HG02798 (cell line): ENCODE results near the gene GMEB1.
"Not testable (repeated sequence)": the region's sequence is repeated elsewhere in the genome, so short reads cannot be mapped to it uniquely, and the experiment has no call there.

ENCODE experiments used
- ATAC-seq: cut with Tn5 transposase; IDR thresholded peaks from one replicate; pipeline ENCODE4 v1.9.1; 2021; ENCODE audit warnings: mild to moderate bottlenecking; ENCODE audit not compliant: unreplicated experiment, poor library complexity

GMEB1 gene, protein sequence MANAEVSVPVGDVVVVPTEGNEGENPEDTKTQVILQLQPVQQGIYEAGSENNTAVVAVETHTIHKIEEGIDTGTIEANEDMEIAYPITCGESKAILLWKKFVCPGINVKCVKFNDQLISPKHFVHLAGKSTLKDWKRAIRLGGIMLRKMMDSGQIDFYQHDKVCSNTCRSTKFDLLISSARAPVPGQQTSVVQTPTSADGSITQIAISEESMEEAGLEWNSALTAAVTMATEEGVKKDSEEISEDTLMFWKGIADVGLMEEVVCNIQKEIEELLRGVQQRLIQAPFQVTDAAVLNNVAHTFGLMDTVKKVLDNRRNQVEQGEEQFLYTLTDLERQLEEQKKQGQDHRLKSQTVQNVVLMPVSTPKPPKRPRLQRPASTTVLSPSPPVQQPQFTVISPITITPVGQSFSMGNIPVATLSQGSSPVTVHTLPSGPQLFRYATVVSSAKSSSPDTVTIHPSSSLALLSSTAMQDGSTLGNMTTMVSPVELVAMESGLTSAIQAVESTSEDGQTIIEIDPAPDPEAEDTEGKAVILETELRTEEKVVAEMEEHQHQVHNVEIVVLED

DNA sequence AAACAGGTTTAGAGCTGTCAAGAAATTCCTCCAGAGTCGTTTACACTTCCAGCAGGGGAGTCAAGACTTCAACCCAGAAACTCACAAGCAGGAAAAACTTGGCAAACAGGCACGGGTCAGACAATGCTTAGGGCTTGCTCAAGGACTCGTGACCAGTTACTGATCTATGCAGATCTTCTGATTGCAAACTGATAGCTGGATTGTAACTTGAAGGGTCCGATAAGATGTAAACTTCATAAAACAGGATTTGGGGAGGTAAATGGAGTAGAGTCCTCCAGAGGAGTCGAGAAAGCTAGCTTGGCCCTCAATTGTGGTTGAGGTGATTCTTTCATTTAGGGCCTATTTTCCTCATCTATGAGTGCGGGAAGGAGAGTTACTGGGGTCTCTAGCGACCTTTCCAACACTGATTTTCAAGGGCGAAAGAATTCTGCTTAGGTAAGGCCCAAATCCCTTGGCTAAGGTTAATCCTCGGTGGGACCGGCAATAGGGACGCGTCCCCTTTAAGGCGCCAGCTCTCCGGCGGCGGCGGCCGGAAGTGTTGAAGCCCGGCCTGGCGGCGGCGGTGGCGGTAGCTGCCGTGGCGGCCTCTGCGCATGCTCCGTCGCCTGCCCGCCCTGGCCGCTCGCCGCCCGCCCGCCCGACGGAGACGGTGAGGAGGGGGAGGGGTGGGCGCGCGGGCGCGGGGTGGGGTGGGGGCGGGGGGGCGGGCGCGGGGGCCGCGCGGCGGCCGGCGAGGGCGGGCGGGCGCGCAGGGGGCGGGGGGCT, at the start of gene GMEB1:
TSS of gene GMEB1 (plus strand) at position 594 of the 765 bp plus-strand sequence. CDS start 14,829 bp downstream, outside the sequence.
- peak; percentile 83 for ATAC-seq

DNA sequence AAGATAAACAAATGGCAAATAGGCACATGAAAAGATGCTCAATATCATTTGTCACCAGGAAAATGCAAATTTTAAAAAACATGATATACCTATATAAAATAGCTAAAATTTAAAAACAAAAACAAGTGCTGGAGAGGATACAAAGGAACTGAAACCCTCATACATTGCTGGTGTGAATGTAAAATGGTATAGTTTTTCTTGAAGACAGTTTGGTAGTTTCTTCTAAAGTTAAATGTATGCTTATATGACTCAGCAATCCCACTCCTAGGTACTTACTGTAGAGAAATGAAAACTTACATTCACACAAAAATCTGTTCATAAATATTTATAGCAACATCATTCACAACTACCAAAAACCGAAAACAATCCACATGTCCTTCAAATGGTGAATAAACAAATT, 36.9 kb upstream of the GMEB1 start:
- ATAC-seq = no peak

DNA sequence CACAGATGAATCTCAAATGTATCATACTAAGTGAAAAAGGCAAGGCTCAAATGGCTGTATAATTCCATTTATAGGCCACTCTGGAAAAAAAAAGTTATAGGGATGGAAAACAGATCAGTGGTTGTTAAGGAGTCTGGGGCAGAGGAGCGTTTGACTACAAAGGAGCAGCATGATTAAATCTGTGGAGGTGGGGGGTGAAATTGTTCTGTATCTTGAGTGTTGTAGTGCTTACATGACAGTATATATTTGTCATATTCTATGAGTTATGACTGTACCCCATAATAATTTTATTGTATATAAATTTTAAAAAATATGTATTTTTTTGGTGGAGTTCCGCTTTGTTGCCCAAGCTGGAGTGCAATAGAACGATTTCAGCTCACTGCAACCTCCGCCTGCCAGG, 36.0 kb upstream of the GMEB1 start:
- ATAC-seq = no peak

DNA sequence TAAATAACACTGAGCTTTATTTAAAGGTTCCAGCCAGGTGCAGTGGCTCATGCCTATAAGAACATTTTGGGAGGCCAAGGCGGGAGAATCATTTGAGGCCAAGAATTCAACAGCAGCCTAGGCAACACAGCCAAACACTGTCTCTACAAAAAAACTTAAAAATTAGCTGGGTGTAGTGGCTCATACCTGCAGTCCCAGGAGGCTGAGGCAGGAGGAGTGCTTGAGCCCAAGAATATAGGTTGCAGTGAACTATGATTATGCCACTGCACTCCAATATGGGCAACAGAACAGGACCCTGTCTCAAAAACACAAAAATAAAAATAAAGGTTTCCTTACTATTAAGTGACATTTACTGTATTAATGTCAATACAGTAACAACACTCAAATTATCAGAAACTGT, 27.8 kb upstream of the GMEB1 start:
- ATAC-seq = no peak

DNA sequence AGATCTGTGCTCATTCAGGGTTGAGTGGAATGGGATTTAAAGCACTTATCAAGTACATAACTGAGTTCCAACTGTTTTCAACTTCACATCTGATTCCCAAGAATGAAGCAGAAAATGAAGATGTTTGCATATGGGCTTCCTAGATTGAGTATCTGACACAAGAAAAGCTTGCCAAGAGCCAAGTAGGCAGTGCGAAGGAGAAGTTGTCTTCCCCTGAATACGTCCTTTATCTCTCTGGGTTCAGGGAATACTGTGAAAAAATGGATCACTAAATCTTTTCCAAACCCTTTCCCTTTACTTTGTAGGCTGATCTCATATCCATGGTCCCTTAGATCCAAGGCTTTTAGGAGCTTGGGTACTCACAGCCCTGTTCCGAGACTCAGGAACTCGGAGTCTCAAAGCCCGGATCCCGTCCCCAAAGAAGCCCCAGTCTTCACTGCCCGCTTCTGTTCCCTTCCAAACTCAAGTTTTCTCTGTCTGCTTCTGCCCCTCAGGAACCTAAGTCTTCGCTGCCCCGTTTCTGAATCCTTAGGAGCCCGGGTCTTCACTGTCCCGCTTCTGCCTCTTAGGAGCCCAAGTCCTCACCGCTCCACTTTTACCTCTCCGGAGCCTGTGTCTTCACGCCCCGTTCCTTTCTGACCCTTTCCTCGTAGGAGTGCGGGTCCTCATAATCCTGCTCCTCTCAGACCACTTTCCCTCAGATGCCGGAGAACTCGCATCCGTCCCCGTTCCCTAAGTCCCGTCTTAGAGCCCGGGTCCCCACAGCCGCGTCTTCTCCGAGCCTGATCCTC, 26.3 kb upstream of the GMEB1 start:
- peak; percentile 5 for ATAC-seq

DNA sequence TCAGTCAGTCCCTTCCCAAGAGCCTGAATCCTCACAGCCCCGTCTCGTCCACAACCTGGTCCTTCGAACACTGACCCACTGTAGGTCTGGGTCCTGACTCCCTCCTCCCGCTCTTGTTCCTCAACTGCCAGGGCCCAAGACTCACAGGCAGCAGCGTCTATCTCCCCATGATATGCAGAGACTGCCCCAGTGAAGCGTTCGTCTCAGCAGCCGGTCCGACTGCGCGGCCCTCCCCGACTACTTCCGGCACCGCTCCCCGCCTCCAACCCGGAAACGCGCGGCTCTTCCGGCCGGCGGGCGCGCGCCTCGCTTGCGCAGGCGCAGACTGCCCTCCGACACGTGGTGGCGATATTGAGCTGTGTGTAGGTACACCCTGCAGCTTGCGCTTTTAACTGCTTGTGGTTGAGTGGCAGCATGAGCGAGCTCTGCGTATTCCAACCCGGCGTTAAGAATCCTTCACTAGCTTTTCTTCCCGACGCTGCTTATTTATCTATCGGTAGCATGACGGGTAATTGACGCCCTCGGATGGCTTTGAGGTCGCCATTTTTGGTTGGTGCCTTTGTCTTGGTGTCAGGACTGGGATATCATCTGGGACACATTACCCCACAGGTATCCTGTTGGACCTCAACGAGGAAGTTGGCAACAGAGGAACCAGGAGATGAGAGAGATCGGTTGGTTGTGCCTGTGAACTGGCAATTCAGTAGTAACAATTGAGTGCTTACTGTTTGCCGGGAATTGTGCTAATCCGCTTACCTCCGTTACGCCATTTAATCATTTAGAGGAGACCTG, 25.5 kb upstream of the GMEB1 start, which contains the start of gene TAF12:
TSS of gene TAF12 (minus strand) at position 221 of the 789 bp plus-strand sequence. CDS start 20,986 bp downstream, outside the sequence.
- peak; percentile 87 for ATAC-seq

DNA sequence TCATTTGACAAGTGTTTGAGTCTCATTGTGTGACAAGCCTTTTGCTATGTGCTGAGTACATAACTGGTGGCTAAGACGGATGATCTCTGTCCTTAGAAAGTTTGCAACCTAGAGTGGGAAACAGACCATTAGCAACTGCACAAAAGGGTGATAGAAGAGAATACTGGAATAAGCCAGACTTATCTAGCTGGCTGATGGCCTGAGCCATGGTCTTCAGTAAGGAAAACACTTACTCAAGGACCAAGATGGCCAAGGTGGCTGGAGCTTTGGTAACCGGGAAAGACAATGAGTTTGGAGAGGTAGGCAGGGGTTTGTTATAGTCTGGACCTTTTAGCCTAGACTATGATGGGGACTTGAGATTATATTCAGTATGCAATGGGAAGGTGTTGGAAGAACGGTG, 24.1 kb upstream of the GMEB1 start:
- ATAC-seq = no peak

DNA sequence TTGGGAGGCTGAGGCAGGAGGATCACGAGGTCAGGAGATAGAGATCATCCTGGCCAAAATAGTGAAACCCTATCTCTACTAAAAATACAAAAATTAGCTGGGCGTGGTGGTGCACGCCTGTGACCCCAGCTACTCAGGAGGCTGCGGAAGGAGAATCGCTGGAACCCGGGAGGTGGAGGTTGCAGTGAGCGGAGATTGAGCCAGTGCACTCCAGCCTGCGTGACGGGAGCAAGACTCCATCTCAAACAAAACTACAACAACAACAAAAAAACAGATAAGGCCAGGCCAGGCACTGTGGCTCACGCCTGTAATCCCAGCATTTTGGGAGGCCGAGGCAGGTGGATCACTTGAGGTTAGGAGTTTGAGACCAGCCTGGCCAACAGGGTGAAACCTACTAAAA, 23.2 kb upstream of the GMEB1 start:
- ATAC-seq = not testable (repeated sequence)

DNA sequence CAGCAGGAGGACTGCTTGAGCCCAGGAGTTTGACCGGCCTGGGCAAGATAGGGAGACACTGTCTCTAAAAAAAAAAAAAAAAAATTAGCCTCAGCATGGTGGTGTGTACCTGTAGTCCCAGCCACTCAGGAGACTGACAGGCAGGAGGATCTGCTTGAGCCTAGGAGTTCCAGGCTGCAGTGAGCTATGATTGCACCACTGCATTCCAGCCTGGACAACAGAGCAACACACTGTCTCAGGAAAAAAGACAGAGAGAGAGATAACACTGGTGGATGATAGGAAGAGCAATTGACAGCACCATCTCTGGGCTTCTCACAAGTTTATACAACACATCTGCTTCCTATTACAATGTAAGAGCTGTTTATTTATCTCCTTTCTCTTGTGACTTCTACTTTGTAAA, 22.5 kb upstream of the GMEB1 start:
- ATAC-seq = no peak

DNA sequence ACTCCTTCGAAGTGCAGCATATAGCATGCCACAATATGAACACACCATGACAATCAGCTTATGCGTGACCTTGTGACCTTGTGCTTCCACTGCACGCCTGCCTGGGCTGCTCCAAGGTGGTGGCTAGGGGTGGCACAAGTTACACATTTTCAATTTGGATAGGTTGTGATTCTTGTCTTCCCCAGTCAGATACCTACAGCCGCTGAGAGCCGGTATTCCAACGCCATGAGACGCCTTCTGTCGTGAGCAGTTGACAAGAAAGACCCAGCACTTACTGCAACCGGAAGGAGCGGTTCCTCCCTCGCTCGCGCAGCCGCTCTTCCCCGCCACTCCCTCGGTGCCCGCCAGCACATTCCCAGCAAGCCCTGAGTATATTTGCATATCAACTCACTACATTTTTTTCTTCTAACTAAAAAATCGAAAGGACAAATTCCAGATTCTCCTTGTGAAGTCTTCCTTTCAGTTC, 20.5 kb upstream of the GMEB1 start:
- ATAC-seq = peak; percentile 70

DNA sequence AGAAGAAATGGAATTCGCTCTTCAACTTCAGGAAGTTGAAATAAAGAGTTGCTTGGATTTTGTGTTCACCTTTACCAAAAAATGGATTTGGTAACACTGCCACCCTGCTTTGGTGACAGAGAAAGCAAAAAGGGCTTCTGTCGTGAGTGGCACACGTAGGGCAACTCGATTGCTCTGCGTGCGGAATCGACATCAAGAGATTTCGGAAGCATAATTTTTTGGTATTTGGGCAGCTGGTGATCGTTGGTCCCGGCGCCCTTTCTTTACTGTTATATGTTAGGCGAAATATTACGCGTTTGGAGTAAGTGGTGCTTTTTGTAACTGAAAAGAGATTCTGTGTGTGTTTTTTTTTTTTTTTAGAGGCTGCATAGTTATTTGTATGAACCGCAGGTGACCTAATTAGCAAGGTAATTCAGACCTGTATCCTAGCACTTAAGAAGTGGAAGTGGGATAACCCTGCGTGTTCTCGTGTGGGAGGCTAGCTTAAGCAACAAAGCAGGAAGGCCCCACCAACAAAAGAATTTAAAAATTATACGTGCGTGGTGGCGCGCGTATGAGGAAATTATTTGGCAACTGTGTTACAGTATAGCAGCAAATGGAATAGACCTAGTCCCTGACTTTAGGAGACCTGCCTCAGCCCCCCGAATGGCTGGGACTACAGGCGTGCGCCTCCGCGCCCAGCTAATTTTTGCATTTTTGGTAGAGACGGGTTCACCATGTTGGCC, 19.9 kb upstream of the GMEB1 start, which contains the start of gene RNU11:
TSS of gene RNU11 (plus strand) at position 127 of the 725 bp plus-strand sequence.
- peak; percentile 75 for ATAC-seq

DNA sequence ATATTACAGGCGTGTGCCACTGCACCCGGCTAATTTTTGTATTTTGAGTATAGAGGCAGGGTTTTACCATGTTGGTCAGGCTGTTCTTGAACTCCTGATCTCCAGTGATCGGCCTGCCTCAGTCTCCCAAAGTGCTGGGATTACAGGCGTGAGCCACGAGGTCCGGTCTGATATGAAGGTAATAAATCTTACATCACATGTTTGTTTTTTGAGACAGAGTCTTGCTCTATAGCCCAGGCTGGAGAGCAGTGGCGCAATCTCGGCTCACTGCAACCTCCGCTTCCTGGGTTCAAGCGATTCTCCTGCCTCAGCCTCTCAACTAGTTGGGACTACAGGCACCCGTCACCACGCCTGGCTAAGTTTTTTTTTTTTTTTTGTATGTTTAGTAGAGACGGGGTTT, 15.5 kb upstream of the GMEB1 start:
- not testable (repeated sequence) for ATAC-seq

DNA sequence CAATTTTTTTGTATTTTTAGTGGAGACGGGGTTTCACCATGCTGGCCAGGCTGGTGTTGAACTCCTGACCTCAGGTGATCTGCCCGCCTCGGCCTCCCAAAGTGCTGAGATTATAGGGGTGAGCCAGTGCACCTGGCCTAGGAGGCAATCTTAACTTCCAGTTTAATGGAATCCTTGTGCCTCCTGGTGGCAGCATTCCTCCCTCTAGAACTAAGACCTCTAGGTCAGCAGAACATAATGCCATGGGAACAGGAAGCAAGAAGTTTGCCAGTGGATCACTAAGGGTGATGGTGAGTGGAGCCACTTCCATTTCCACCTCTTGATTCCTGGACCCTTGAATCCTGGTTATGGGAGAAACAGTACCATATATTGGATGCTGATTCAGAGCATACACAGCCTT, 14.7 kb upstream of the GMEB1 start:
- ATAC-seq = not testable (repeated sequence)

DNA sequence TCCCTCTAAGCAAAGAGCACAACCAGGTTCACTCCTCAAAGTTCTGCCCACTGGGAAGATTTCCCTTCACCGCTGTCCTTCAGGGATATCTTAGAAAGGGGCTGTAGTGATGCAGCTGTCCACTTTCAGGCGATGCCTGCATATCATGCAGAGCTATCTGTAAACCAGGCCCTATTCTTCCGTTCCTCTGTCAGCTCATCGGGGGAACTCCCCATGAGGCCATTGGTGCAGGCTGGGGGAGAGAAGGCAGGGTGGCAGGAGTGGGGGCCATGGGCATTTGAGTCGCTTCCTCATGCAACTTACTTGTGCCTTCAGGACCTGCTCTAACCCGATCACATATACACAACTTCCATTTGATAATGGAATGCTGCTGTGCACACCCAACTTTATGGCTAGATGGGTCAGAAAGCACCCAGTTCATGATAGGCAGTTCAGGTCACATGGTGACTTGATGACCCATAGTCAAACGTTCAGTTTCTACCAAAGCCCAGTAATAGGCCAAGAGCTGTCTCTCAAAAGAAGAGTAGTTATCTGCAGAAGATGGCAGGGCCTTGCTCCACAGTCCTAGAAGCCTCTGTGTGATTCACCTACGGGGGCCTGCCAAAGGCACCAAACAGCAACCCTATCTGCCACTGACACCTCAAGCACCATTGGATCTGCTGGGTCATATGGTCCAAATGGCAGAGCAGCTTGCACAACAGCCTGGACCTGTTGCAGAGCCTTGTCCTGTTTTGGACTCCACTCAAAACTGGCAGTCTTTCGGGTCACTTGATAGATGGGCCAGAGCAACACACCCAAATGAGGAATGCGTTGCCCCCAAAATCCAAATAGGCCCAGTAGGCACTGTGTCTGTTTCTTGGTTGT, 12.9 kb upstream of the GMEB1 start:
- not testable (repeated sequence) for ATAC-seq

DNA sequence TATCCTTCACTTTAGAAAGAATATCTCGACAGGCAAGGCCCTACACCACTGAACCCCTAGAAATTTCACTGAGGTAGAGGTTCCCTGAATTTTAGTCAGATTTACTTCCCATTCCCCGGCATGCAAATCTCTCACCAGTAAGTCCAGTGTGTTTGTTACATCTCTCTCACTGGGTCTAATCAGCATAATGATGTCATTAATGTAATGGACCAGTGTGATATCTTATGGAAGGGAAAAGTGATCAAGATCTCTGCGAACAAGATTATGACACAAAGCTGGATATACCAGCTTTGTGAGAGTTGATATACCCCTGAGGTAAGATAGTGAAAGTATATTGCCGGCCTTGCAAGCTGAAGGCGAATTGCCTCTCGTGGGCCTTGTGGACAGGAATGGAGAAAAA, 12.2 kb upstream of the GMEB1 start:
- no peak for ATAC-seq

DNA sequence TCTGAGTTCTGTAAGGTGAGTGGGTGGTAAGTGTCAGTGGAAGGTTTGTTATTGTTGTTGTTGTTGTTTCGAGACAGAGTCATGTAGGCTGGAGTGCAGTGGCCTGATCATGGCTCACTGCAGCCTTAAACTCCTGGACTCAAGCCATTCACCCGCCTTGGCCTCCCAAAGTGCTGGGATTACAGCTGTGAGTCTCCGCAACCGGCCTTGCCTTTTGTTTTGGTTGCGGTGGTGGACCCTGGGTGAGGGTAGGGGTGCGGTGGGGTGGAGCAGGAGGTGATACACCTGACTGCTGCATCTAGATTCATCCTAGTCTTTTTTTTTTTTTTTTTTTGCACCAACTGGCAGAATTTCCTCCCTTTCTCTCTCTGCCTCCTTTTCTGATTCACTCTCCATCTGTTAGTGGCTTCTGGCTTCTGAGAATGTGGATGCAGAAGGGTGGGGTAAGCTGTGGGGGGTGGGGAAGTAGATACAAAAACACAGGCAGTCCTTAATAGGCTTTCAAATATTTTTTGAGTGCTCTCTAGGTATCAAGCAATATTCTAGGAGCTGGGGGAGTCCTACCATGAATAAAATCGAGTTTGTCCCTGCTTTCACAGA, 4.6 kb upstream of the GMEB1 start:
- no peak for ATAC-seq

DNA sequence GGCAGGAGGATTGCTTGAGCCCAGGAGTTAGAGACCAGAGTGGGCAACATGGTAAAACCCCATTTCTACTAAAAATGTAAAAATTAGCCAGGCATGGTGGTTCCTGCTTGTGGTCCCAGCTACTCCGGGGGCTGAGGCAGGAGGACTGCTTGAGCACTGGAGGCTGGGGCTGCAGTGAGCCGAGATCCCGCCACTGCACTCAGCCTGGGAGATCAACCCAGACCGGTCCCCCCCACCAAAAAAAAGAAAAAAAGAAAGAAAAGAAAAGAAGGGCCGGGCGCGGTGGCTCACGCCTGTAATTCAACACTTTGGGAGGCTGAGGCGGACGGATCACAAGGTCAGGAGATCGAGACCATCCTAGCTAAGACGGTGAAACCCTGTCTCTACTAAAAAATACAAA, 1.8 kb upstream of the GMEB1 start:
- ATAC-seq = no peak
